Type B pancreatic cell (in vitro differentiated cells): ENCODE results near the gene DHRS7C. TPM values are rescaled to one million over a fixed set of nuclear protein-coding genes. Genes with fewer than 3 reads are reported as not detected.
A peak's percentile ranks its signal among the peaks of the same experiment; 100 is the strongest.

ENCODE experiments used
- DNase-seq: peaks from one replicate; pipeline ENCODE4 v3.0.0; 2021; ENCODE audit warnings: mixed read lengths; ENCODE audit not compliant: unreplicated experiment; ENCODE audit errors: extremely low spot score
- H3K27ac Mint-ChIP-seq: 2 replicates; pipeline ENCODE4 v1.8.0; 2021; ENCODE audit warnings: mild to moderate bottlenecking, mixed read lengths
- H3K27me3 Mint-ChIP-seq: 2 replicates; pipeline ENCODE4 v1.8.0; 2021; ENCODE audit warnings: mixed read lengths
- H3K36me3 Mint-ChIP-seq: 2 replicates; pipeline ENCODE4 v1.8.0; 2021; ENCODE audit warnings: mixed read lengths
- H3K4me1 Mint-ChIP-seq: one replicate; pipeline ENCODE4 v1.8.0; 2021; ENCODE audit warnings: mixed read lengths; ENCODE audit not compliant: unreplicated experiment
- H3K4me3 Mint-ChIP-seq: 2 replicates; pipeline ENCODE4 v1.8.0; 2021; ENCODE audit warnings: mild to moderate bottlenecking, mixed read lengths
- H3K9me3 Mint-ChIP-seq: 2 replicates; pipeline ENCODE4 v1.8.0; 2021; ENCODE audit warnings: mixed read lengths
- CTCF ChIP-seq: fragments of 200-600 bp; sonication (generic); conservative IDR thresholded peaks from 2 replicates; pipeline ENCODE4 v1.5.0; 2021; ENCODE audit warnings: antibody characterized with exemption, mild to moderate bottlenecking
- total RNA-seq: library from RNA; stranded (reverse); gene quantifications from 2 replicates; pipeline ENCODE4 v1.2.1, GENCODE V29; 2021; ENCODE audit warnings: low replicate concordance

DHRS7C gene
- total RNA-seq, 1 donor from 2014 or later: not detected

DNA sequence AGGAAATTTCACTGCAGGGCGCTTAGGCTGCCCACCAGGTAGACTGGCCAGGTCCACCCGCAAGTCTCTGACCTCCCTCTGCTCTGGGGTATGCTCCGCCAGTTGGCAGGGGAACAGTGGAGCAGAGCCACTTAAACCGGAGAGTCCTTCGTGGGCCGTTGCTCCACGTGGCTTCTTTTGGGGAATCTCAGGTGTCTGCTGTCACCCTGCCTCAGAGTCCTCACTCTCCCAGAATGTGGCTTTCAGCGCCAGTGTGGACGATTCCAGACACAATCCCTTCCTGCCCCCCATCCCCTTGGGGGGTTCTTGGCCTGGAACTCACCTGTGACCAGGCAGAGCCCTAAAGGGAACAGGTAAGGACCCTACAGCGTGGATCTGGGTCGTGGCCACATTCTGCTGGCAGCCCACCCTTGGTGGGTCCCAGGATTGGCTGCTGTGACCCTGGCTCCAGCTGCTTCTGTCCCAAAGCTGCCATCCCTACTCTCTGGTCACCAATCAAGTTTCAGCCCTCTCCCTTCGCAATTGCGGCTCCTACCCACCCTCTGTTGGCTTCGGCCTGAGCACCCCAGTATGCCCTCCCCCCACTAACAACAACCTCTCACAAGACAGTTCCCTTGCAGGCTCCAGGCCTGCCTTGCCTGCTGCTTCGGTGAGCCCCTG lies 22.2 kb downstream of the DHRS7C start:
- H3K4me1 Mint-ChIP-seq: no peaks in the 10 kb centered on the region
- no peaks in the 10 kb centered on the region for H3K9me3 Mint-ChIP-seq
- H3K4me3 Mint-ChIP-seq: no peak overlapping the region
- no peak for DNase-seq
- no peaks in the 10 kb centered on the region for H3K36me3 Mint-ChIP-seq
- H3K27me3 Mint-ChIP-seq: peaks cover 27% of the 10 kb centered on the region
- TF ChIP-seq CTCF: no peak
- H3K27ac Mint-ChIP-seq: no peak overlapping the region

DNA sequence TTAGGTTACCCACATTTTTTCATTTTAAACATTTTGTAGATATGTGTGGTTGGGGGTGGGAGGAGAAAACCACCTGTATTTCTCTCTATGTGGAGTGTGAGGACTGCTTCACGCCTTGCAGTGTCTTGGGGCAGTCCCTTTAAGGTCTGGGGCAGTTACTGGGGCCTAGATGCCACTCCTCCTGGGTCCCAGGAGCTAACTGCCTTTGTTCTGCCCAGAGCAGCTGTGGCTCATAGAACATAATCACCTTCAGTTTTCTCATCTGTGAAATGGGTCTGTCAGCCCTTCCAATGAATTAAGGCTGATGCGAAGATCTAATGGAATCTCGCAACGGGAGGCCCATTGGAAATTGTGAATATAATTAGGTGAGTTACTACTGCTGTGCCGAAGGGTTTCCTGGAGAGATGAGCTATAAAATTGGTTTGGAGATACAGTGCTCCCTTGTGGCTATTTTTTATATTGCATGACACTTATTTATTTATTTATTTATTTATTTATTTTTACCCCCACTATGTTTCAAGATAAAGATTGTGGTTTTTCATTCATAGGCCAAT lies 22.9 kb downstream of the DHRS7C start:
- Mint-ChIP-seq H3K27ac (no peak overlapping the region), H3K9me3 (no peaks in the 10 kb centered on the region), H3K4me3 (no peak overlapping the region), H3K4me1 (no peaks in the 10 kb centered on the region), H3K27me3 (peaks cover 33% of the 10 kb centered on the region), H3K36me3 (no peaks in the 10 kb centered on the region)
- DNase-seq: no peak
- TF ChIP-seq CTCF: peak; percentile 81

DNA sequence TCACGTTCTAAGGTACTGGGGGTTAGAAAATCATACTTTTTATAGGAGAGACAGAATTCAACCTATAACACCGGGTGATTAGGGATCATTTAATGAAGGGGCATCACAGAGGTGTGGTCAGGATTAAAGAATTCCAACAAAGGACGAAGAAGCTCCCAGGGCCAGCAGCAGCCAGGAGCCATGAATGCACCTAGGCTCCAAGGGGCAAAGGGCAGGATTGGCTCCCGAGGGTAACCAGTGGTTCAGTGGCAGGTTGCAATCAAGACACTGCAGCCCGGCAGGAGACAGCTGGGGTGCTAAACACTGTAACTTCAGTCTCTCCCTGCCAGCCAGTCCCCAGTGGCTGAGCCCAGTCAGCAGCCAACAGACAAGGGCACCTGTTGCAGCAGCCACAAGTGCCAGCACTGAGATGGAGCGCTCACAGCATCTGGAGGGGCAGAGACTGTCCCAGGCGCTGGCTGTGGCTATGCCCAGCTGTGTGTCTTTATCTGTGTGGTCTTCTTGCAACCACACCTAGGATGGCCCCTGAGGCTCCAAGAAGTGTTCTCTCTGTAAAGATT lies 23.9 kb downstream of the DHRS7C start:
- Mint-ChIP-seq H3K4me1 (no peaks in the 10 kb centered on the region), H3K27ac (no peak overlapping the region), H3K27me3 (peaks cover 40% of the 10 kb centered on the region), H3K9me3 (no peaks in the 10 kb centered on the region), H3K4me3 (no peak overlapping the region), H3K36me3 (no peaks in the 10 kb centered on the region)
- no peak for TF ChIP-seq CTCF
- no peak for DNase-seq

DNA sequence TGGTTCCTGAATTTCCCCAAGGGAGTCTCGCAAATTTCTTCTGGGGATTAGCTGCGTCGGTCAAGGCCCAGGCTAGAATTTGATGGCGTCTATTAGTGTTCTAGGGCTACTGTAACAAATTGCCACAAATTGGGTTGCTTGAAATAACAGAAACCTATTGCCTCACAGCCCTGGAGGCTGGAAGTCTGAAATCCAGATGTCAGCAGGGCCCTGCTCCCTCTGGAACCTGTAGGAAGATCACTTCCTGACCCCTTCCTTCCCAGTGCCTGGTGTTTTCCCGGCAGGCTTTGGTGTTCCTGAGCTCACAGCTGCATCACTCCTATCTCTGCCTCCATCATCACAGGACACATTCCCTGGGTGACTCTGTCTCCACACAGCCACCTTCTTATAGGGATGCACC lies 24.4 kb downstream of the DHRS7C start:
- H3K4me3 Mint-ChIP-seq: no peak overlapping the region
- DNase-seq: no peak
- TF ChIP-seq CTCF: no peak
- H3K4me1 Mint-ChIP-seq: no peaks in the 10 kb centered on the region
- H3K27me3 Mint-ChIP-seq: peaks cover 45% of the 10 kb centered on the region
- no peaks in the 10 kb centered on the region for H3K36me3 Mint-ChIP-seq
- H3K9me3 Mint-ChIP-seq: no peaks in the 10 kb centered on the region
- H3K27ac Mint-ChIP-seq: no peak overlapping the region

GRCh38 chr17:9765322-9765721 lies 26.1 kb downstream of the DHRS7C start:
- Mint-ChIP-seq H3K36me3 (no peaks in the 10 kb centered on the region), H3K27me3 (peaks cover 48% of the 10 kb centered on the region), H3K27ac (no peak overlapping the region), H3K9me3 (no peaks in the 10 kb centered on the region), H3K4me1 (no peaks in the 10 kb centered on the region), H3K4me3 (no peak overlapping the region)
- no peak for DNase-seq
- no peak for TF ChIP-seq CTCF
